Muscle of leg (tissue), 16 donors: ENCODE measurements around the gene SLC7A6OS. TPM values are rescaled to one million over a fixed set of nuclear protein-coding genes. Genes with fewer than 3 reads are reported as not detected.
A peak's percentile ranks its signal among the peaks of the same experiment; 100 is the strongest.

ENCODE experiments used
- DNase-seq: peaks from one replicate; pipeline ENCODE4 v3.0.0; 2013
- H3K27ac ChIP-seq: one replicate; pipeline ENCODE4 v1.5.1; 2013; ENCODE audit warnings: mild to moderate bottlenecking, low read length, control low read depth
- H3K27me3 ChIP-seq: one replicate; pipeline ENCODE4 v1.6.1; 2013; ENCODE audit warnings: low read length; ENCODE audit not compliant: control insufficient read depth, insufficient read depth
- H3K36me3 ChIP-seq: one replicate; pipeline ENCODE4 v1.6.1; 2013; ENCODE audit warnings: low read length; ENCODE audit not compliant: control insufficient read depth, insufficient read depth
- H3K4me1 ChIP-seq: one replicate; pipeline ENCODE4 v1.6.1; 2013; ENCODE audit warnings: low read length; ENCODE audit not compliant: control insufficient read depth, insufficient read depth
- H3K4me3 ChIP-seq: one replicate; pipeline ENCODE4 v1.5.1; 2013; ENCODE audit warnings: low read length, control low read depth
- H3K9me3 ChIP-seq: replicated peaks from 2 replicates; pipeline ENCODE4 v1.6.1; 2013; ENCODE audit warnings: low read depth, low read length; ENCODE audit not compliant: control insufficient read depth
- WGBS: methylation state at CpG from one replicate; pipeline ENCODE4 v1.1.5; 2013; ENCODE audit warnings: missing lambda C conversion rate; ENCODE audit not compliant: insufficient coverage; 5-methylcytosine and 5-hydroxymethylcytosine counted together
- long read RNA-seq, 11 donors: transcript quantifications; one replicate each; lab custom pipeline, GENCODE V29; 2026
- polyA plus RNA-seq, 8 donors: library from polyadenylated mRNA; unstranded; fragments of 120-200 nt; gene quantifications; one replicate each; pipeline versions ENCODE4 v1.2.1 to v1.2.3, GENCODE V29; 2013; ENCODE audit warnings: inconsistent platforms in 1 of 8, low replicate concordance in 1 of 8; ENCODE audit not compliant: insufficient read length in 8 of 8, insufficient read depth in 1 of 8
- total RNA-seq: library from RNA; stranded (reverse); fragments of 120-200 nt; gene quantifications from one replicate; pipeline ENCODE4 v1.2.4, GENCODE V29; 2013

Gene SLC7A6OS
- total RNA-seq (16.4 TPM), polyA plus RNA-seq (10 to 100 TPM; 12.5 to 17.1 (median 14.2) TPM)
- long read RNA-seq, donor 1 = 0 reads
- long read RNA-seq, donor 2 = 0 reads
- long read RNA-seq, donor 3, full-length matches to known transcripts = 2 of 2 reads
- long read RNA-seq, donor 3, partial matches to known transcripts = 0 of 2 reads
- long read RNA-seq, donor 3, other reads (novel, unspliced or antisense) = 0 of 2 reads
- long read RNA-seq, donor 4, full-length matches to known transcripts = 4 of 4 reads
- long read RNA-seq, donor 4, partial matches to known transcripts = 0 of 4 reads
- long read RNA-seq, donor 4, other reads (novel, unspliced or antisense) = 0 of 4 reads
- long read RNA-seq, donor 5, full-length matches to known transcripts = 9 of 9 reads
- long read RNA-seq, donor 5, partial matches to known transcripts = 0 of 9 reads
- long read RNA-seq, donor 5, other reads (novel, unspliced or antisense) = 0 of 9 reads
- long read RNA-seq, donor 6, full-length matches to known transcripts = 4 of 4 reads
- long read RNA-seq, donor 6, partial matches to known transcripts = 0 of 4 reads
- long read RNA-seq, donor 6, other reads (novel, unspliced or antisense) = 0 of 4 reads
- long read RNA-seq, donor 7, full-length matches to known transcripts = 6 of 12 reads
- long read RNA-seq, donor 7, partial matches to known transcripts = 6 of 12 reads
- long read RNA-seq, donor 7, other reads (novel, unspliced or antisense) = 0 of 12 reads
- long read RNA-seq, donor 8, full-length matches to known transcripts = 1 of 1 reads
- long read RNA-seq, donor 8, partial matches to known transcripts = 0 of 1 reads
- long read RNA-seq, donor 8, other reads (novel, unspliced or antisense) = 0 of 1 reads
- long read RNA-seq, donor 9 = 0 reads
- long read RNA-seq, donor 10, full-length matches to known transcripts = 3 of 3 reads
- long read RNA-seq, donor 10, partial matches to known transcripts = 0 of 3 reads
- long read RNA-seq, donor 10, other reads (novel, unspliced or antisense) = 0 of 3 reads
- long read RNA-seq, donor 11, full-length matches to known transcripts = 1 of 1 reads
- long read RNA-seq, donor 11, partial matches to known transcripts = 0 of 1 reads
- long read RNA-seq, donor 11, other reads (novel, unspliced or antisense) = 0 of 1 reads

DNA sequence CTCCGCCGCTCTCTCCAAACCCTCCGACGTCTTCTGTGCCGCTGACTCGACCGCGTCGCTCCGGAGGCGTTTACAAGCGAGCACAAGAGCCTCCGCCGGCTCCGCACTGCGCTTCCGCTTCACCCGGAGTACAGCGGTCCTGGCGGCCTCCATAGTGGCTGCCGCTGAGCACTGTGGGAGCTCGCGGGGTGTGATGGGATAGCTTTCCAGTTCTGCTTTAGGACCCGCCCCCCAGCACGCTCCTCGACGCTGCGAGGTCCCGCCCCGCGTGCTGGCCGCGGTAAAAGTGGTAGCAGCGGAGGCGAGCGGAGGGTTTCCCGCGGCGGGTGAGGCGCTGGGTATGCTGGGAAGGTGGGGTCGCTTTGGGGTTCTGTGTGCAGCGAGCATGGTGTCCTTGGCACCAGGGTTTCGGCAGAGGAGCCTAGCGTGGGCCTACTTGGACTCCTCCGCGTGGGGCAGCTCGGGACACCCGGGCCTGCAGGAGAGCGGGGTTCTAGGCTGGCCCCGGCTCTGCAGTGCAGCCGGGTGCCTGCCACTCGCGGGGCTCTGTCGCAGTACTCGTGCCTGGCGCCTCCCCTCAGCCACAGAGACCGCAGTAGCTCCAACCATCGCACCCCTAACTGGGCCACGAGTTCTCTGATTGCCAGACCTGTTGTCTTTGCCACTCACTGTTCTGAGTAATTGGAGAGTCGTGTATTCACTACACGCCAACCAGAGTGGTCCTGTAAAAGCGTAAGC, at the start of gene SLC7A6OS, which contains the start of gene PRMT7:
Gene SLC7A6OS (minus strand): TSS at position 173 of the 738 bp plus-strand sequence. CDS start 20 bp downstream, at position 153.
Gene PRMT7 (plus strand): TSS at position 246 of the 738 bp plus-strand sequence. CDS start 4,961 bp downstream, outside the sequence.
- peak; percentile 97 for DNase-seq
- peaks cover 18% of the 10 kb centered on the region for H3K4me1 ChIP-seq

DNA sequence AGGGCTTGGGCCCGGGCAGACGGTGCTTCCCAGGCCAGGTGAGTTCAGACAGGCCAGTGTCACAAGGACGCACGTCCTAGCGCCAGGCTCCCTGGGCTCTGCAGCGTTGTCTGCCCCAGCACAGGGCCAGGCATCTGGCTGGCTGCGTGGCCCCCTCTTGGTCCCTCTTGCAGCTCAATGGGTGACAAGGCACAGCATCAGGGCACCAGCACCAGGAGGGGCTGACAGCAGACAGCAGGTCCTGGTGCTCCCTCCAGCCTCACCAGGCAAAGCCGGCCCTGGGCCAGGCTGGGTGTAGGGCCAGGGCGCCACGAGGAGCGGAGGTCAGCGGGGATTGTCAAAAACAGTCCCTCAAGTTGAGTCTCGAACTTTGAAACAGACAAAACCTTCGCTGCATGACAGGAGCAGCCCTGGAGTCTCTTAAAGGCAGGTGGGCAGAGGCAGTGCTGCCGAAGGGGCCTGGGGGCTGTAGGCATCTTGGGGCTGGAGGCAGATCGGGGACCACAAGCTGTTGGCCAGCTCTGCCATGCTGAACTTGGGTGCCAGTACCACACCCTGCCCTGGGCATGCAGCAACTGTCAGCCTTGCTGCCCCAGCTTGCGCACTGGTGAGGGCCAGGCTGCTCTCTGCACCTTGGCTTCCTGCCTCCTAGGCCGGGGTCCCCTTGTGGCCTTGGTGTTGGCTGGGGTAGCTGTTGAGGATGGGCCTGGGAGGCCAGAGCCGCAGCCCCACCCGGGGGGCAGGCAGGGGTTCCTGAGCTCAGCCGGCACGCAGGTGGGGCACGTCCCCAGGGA, 48.8 kb upstream of the SLC7A6OS start:
- Histone ChIP-seq H3K36me3 (peaks cover 49% of the 10 kb centered on the region), H3K27me3 (no peaks in the 10 kb centered on the region), H3K4me3 (no peak overlapping the region), H3K27ac (no peak overlapping the region), H3K9me3 (no peaks in the 10 kb centered on the region), H3K4me1 (peaks cover 39% of the 10 kb centered on the region)
- DNase-seq = no peak
- 78% methylated on average over 21 of the region's 23 CpGs for WGBS

More for the DNA sequence above, at the start of gene SLC7A6OS, which contains the start of gene PRMT7:
- Histone ChIP-seq H3K36me3 (peaks cover 31% of the 10 kb centered on the region), H3K9me3 (no peaks in the 10 kb centered on the region), H3K27ac (peak within 1 kb of the TSS; percentile 87), H3K27me3 (no peaks in the 10 kb centered on the region), H3K4me3 (peak within 1 kb of the TSS; percentile 94)
- under 1% methylated on average over 58 of the region's 62 CpGs for WGBS

DNA sequence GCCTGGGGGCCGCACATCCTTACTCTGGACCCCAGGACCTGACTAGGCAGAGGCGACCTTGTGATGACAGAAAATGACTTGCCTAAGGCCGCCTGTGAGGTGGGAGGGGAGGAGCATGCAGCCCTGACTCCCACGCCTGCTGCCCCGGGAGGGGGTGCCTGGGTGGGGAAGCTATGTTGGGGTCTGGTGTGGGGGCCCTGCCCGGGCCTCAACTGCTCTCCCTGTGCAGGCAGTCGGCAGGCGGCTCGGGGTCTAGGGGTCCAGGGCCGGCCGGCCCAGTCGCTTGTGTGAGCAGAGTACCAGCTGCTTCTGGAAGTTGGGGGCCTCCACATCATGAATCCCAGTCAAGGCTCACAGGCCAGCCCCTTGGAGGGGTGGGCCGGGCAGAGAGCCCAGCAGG, 48.2 kb upstream of the SLC7A6OS start:
- Histone ChIP-seq H3K27ac (no peak overlapping the region), H3K9me3 (no peaks in the 10 kb centered on the region), H3K36me3 (peaks cover 55% of the 10 kb centered on the region), H3K27me3 (no peaks in the 10 kb centered on the region), H3K4me3 (no peak overlapping the region), H3K4me1 (peaks cover 35% of the 10 kb centered on the region)
- WGBS = 84% methylated on average over 13 of the region's 13 CpGs
- no peak for DNase-seq

DNA sequence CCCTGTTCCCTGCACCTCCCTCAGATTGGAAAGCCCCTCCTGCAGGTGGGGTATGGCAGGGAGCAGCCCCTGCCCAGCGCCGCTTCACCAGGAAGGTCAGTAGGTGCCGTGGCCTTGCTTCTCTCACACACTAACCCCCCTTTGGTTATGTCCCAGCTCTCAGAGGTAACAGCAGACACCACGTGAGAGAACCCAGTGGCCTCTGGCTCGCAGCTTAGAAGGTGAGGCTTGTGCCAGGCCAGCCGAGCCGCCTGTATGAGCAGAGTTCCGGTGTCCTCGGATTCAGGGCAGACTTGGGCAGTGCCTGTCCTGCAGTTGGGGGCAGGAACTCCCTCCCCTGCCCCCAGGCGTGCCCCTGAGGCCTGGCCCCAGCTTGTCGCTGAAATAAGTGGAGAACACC, 47.2 kb upstream of the SLC7A6OS start:
- Histone ChIP-seq H3K36me3 (peaks cover 63% of the 10 kb centered on the region), H3K4me1 (peaks cover 31% of the 10 kb centered on the region), H3K9me3 (no peaks in the 10 kb centered on the region), H3K4me3 (no peak overlapping the region), H3K27me3 (no peaks in the 10 kb centered on the region), H3K27ac (no peak overlapping the region)
- DNase-seq = no peak
- 88% methylated on average over 11 of the region's 11 CpGs for WGBS

- no CpG with 5 or more reads among the region's 9 CpGs for WGBS
- H3K27ac ChIP-seq = no peak overlapping the region
- no peaks in the 10 kb centered on the region for H3K9me3 ChIP-seq
Measured at GRCh38 chr16:68357521-68357922, 46.8 kb upstream of the SLC7A6OS start.

GRCh38 chr16:68356919-68357286, 46.2 kb upstream of the SLC7A6OS start:
- Histone ChIP-seq H3K27ac (no peak overlapping the region), H3K36me3 (peaks cover 74% of the 10 kb centered on the region), H3K4me3 (no peak overlapping the region), H3K4me1 (peaks cover 22% of the 10 kb centered on the region), H3K9me3 (no peaks in the 10 kb centered on the region), H3K27me3 (no peaks in the 10 kb centered on the region)
- no peak for DNase-seq
- WGBS = 93% methylated on average over 4 of the region's 5 CpGs

More at GRCh38 chr16:68357521-68357922, 46.8 kb upstream of the SLC7A6OS start:
- Histone ChIP-seq H3K4me1 (peaks cover 28% of the 10 kb centered on the region), H3K36me3 (peaks cover 67% of the 10 kb centered on the region), H3K27me3 (no peaks in the 10 kb centered on the region), H3K4me3 (no peak overlapping the region)
- no peak for DNase-seq

- WGBS = 83% methylated on average over 26 of the region's 28 CpGs
- H3K27ac ChIP-seq = no peak overlapping the region
Measured at GRCh38 chr16:68356249-68356918, 45.6 kb upstream of the SLC7A6OS start.

DNA sequence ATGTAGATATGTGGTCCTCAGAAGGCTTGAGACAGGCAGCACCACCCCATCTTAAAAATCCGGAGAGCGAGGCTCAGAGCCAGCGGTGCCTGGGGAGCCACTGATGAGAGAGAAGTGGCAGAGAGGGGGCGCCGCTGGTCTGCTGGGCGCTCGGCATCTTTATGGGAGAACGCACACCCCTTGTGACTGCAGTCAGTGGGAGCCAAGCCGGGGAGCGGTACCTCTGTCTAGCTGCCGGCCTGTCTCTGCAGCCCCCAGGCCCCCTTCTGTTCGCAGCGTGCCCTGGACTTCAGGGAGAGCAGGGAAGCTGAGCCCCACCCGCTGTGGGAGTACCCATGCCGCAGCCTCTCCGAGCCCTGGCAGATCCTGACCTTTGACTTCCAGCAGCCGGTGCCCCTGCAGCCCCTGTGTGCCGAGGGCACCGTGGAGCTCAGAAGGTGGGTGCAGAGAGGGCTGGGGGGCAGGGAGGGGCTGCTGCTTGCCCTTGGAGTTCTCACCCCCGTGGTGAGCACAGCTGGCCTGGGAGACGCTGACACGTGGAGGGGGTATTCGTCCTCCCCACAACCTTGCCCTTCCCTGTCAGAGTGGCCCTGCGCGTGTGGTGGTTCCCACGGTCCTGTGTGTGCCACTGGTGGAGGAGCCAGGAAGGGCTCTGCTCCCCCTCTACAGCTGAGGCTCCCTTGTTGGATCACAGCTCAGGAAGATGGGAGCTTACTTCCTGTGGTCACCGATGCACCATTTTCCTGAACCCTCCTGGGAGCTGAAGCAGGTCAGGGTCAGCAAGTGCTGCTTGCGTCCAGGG, 44.9 kb upstream of the SLC7A6OS start:
- Histone ChIP-seq H3K27me3 (no peaks in the 10 kb centered on the region), H3K4me3 (no peak overlapping the region), H3K36me3 (peaks cover 84% of the 10 kb centered on the region), H3K9me3 (no peaks in the 10 kb centered on the region), H3K27ac (no peak overlapping the region), H3K4me1 (peaks cover 9% of the 10 kb centered on the region)
- DNase-seq = no peak
- 75% methylated on average over 18 of the region's 28 CpGs for WGBS

More at GRCh38 chr16:68356249-68356918, 45.6 kb upstream of the SLC7A6OS start:
- no peaks in the 10 kb centered on the region for H3K9me3 ChIP-seq
- no peak overlapping the region for H3K4me3 ChIP-seq
- H3K27me3 ChIP-seq = no peaks in the 10 kb centered on the region
- H3K4me1 ChIP-seq = peaks cover 17% of the 10 kb centered on the region
- peak; percentile 44 for DNase-seq
- H3K36me3 ChIP-seq = peaks cover 79% of the 10 kb centered on the region
